B cell (primary cell): Measurements from ENCODE around the gene ZNF579. TPM values are rescaled to one million over a fixed set of nuclear protein-coding genes. Genes with fewer than 3 reads are reported as not detected.

Experiments
- ATAC-seq: fragments of 200-7000 bp; cut with Tn5 transposase; one replicate; pipeline ENCODE4 v1.10.0; 2021; ENCODE audit warnings: low read depth, mild to moderate bottlenecking, moderate number of reproducible peaks, moderate library complexity
- CTCF ChIA-PET: fragments of 350-600 bp; sonication (Branson Sonifier 250); formaldehyde crosslinking; loops from one replicate; lab custom pipeline; 2021; ENCODE audit warnings: antibody characterized with exemption, inconsistent platforms; lab: Charles Lee
- POLR2A ChIA-PET: fragments of 350-600 bp; sonication (Branson Sonifier 250); formaldehyde crosslinking; loops from one replicate; lab custom pipeline; 2021; ENCODE audit warnings: antibody characterized with exemption; lab: Charles Lee
- DNase-seq: peaks from one replicate; pipeline ENCODE4 v3.0.0; 2013
- H2AFZ ChIP-seq: 2 replicates; pipeline ENCODE4 v1.6.1; 2012; ENCODE audit warnings: mild to moderate bottlenecking, low read depth, low read length; ENCODE audit not compliant: insufficient read depth, poor library complexity, severe bottlenecking
- H3K27ac ChIP-seq, 2 donors: 1 replicate in 1 of 2; 2 replicates in 1 of 2; pipeline ENCODE4 v1.5.1; 2012 to 2013; ENCODE audit warnings: low read length in 2 of 2, mild to moderate bottlenecking in 2 of 2, moderate library complexity in 1 of 2
- H3K27me3 ChIP-seq, 4 experiments: fragments of 200-600 bp in 1 of 4; sonication (generic) in 1 of 4; replicated peaks in 1 of 4; 1 replicate in 2 of 4; 2 replicates in 2 of 4; pipeline versions ENCODE4 v1.6.1 to v1.7.0; 2013 to 2016; ENCODE audit warnings: low read length in 3 of 4, mild to moderate bottlenecking in 2 of 4, mixed read lengths in 1 of 4, moderate library complexity in 1 of 4; ENCODE audit not compliant: insufficient read depth in 4 of 4, control insufficient read depth in 3 of 4; ENCODE audit errors: control extremely low read depth in 1 of 4
- H3K36me3 ChIP-seq, 2 experiments: replicated peaks in 1 of 2; 1 replicate in 1 of 2; 2 replicates in 1 of 2; pipeline versions ENCODE4 v1.6.1 to v1.7.1; 2013; ENCODE audit warnings: low read length in 1 of 2; ENCODE audit not compliant: insufficient read depth in 2 of 2, control insufficient read depth in 1 of 2; ENCODE audit errors: control extremely low read depth in 1 of 2, extremely low read depth in 1 of 2
- H3K4me1 ChIP-seq, 2 donors: fragments of 200-600 bp in 1 of 2; sonication (generic) in 1 of 2; 1 replicate in 1 of 2; 2 replicates in 1 of 2; pipeline versions ENCODE4 v1.5.1 to v1.6.1; 2013 to 2017; ENCODE audit warnings: low read length in 2 of 2; ENCODE audit not compliant: control insufficient read depth in 2 of 2, insufficient read depth in 2 of 2
- H3K4me2 ChIP-seq: replicated peaks from 2 replicates; pipeline ENCODE3; 2012; ENCODE audit warnings: mild to moderate bottlenecking, low read depth, low read length; ENCODE audit not compliant: poor library complexity, severe bottlenecking
- H3K4me3 ChIP-seq, 5 experiments: fragments of 200-600 bp in 1 of 5; sonication (generic) in 1 of 5; 1 replicate in 3 of 5; 2 replicates in 2 of 5; pipeline versions ENCODE4 v1.5.1 to v1.7.0; 2011 to 2016; ENCODE audit warnings: low read length in 4 of 5, mild to moderate bottlenecking in 4 of 5, low read depth in 2 of 5, control low read depth in 1 of 5, moderate library complexity in 1 of 5; ENCODE audit not compliant: insufficient read depth in 1 of 5; ENCODE audit errors: control extremely low read depth in 1 of 5, extremely low read depth in 1 of 5
- H3K79me2 ChIP-seq: fragments of 200-600 bp; sonication (generic); one replicate; pipeline ENCODE4 v1.6.0; 2016; ENCODE audit warnings: low read length; ENCODE audit not compliant: control insufficient read depth, insufficient read depth
- H3K9ac ChIP-seq: fragments of 200-600 bp; sonication (generic); 2 replicates; pipeline ENCODE4 v1.6.1; 2017; ENCODE audit warnings: mild to moderate bottlenecking, low read length, moderate library complexity
- H3K9me3 ChIP-seq, 3 donors: one replicate each; pipeline versions ENCODE4 v1.6.1 to v1.7.1; 2013; ENCODE audit warnings: low read length in 2 of 3; ENCODE audit not compliant: control insufficient read depth in 2 of 3, insufficient read depth in 1 of 3; ENCODE audit errors: control extremely low read depth in 1 of 3
- H4K20me1 ChIP-seq: 2 replicates; pipeline ENCODE4 v1.6.0; 2012; ENCODE audit warnings: mild to moderate bottlenecking, low read length; ENCODE audit not compliant: insufficient read depth, control insufficient read depth, poor library complexity, severe bottlenecking
- H3K27ac Mint-ChIP-seq: one replicate; pipeline ENCODE4 v1.8.0; 2021; ENCODE audit warnings: mixed read lengths
- H3K27me3 Mint-ChIP-seq: one replicate; pipeline ENCODE4 v1.8.0; 2021; ENCODE audit warnings: mixed read lengths
- H3K4me1 Mint-ChIP-seq: one replicate; pipeline ENCODE4 v1.8.0; 2021; ENCODE audit warnings: mixed read lengths
- H3K4me3 Mint-ChIP-seq: one replicate; pipeline ENCODE4 v1.8.0; 2021; ENCODE audit warnings: mixed read lengths
- H3K9me3 Mint-ChIP-seq: one replicate; pipeline ENCODE4 v1.8.0; 2022; ENCODE audit warnings: mixed read lengths; ENCODE audit not compliant: insufficient read depth
- CTCF ChIP-seq: fragments of 200-600 bp; IDR thresholded peaks from one replicate; pipeline ENCODE4 v1.8.0; 2022; ENCODE audit warnings: antibody characterized with exemption, mild to moderate bottlenecking
- EZH2 ChIP-seq: IDR thresholded peaks from 2 replicates; pipeline ENCODE4 v1.6.1; 2012; ENCODE audit warnings: borderline replicate concordance, low read depth, mild to moderate bottlenecking, moderate library complexity, low read length; ENCODE audit not compliant: insufficient read depth, poor library complexity, severe bottlenecking
- WGBS: methylation state at CpG from one replicate; pipeline ENCODE4 v1.1.5; 2013; ENCODE audit warnings: missing lambda C conversion rate; ENCODE audit not compliant: insufficient coverage; 5-methylcytosine and 5-hydroxymethylcytosine counted together
- intact Hi-C: fragments of 100-400 bp; cut with micrococcal nuclease; formaldehyde crosslinking; loops from one replicate; pipeline ENCODE4 v1.10.0; 2022
- polyA plus RNA-seq: library from polyadenylated mRNA; depleted of rRNA; stranded (reverse); fragments of >200 nt; gene quantifications from 2 replicates; pipeline ENCODE4 v1.2.3, GENCODE V29; 2012
- total RNA-seq, 2 donors: library from RNA; stranded (reverse); fragments of 120-200 nt in 1 of 2; gene quantifications; 1 replicate in 1 of 2; 2 replicates in 1 of 2; pipeline versions ENCODE4 v1.2.3 to v1.2.4, GENCODE V29; 2013 to 2022

The ZNF579 gene
- total and polyA plus RNA-seq, 2 donors (not counting 1 experiment from before 2014, with no cell fraction given): 3.7 to 10.3 TPM

- Histone ChIP-seq H3K27ac (no peak overlapping the region), H2AFZ (no peak overlapping the region), H3K4me3 (no peak overlapping the region), H3K4me2 (no peak overlapping the region), H3K9me3 (no peaks in the 10 kb centered on the region), H3K36me3 (no peaks in the 10 kb centered on the region), H4K20me1 (no peaks in the 10 kb centered on the region), H3K9ac (no peak overlapping the region), H3K79me2 (no peaks in the 10 kb centered on the region), H3K27me3 (peaks cover 0 to 13% (median 0%) of the 10 kb centered on the region in 4 experiments), H3K4me1 (no peaks in the 10 kb centered on the region)
- ATAC-seq: no peak
- intact Hi-C loops: no loop called here
- CTCF ChIA-PET: no interaction called here
- H3K27me3 Mint-ChIP-seq: peaks cover 14% of the 10 kb centered on the region
- H3K4me1 Mint-ChIP-seq: no peaks in the 10 kb centered on the region
- no peak overlapping the region for H3K27ac Mint-ChIP-seq
- H3K4me3 Mint-ChIP-seq: no peak overlapping the region
- TF ChIP-seq CTCF (no peak), EZH2 (no peak)
- H3K9me3 Mint-ChIP-seq: peaks cover 4% of the 10 kb centered on the region
- 97% methylated on average over 19 of the region's 19 CpGs for WGBS
- POLR2A ChIA-PET: no interaction called here
- DNase-seq: no peak
These were observed 39.6 kb downstream of the ZNF579 start for GRCh38 chr19:55541091-55541490.

GRCh38 chr19:55540619-55541018 is 40.0 kb downstream of the ZNF579 start:
- H3K36me3 ChIP-seq: no peaks in the 10 kb centered on the region
- H3K4me1 ChIP-seq: no peaks in the 10 kb centered on the region
- peaks cover 0 to 13% (median 0%) of the 10 kb centered on the region in 4 experiments for H3K27me3 ChIP-seq
- POLR2A ChIA-PET: no interaction called here
- no peak for DNase-seq
- no peaks in the 10 kb centered on the region for H3K9me3 ChIP-seq
- Mint-ChIP-seq H3K4me3 (no peak overlapping the region), H3K9me3 (peaks cover 4% of the 10 kb centered on the region), H3K27ac (no peak overlapping the region), H3K4me1 (no peaks in the 10 kb centered on the region), H3K27me3 (peaks cover 9% of the 10 kb centered on the region)
- TF ChIP-seq CTCF: no peak
- no peak for TF ChIP-seq EZH2
- no peak overlapping the region for H2AFZ ChIP-seq
- H4K20me1 ChIP-seq: no peaks in the 10 kb centered on the region
- no peak overlapping the region for H3K4me3 ChIP-seq
- CTCF ChIA-PET: no interaction called here
- ATAC-seq: no peak
- no peak overlapping the region for H3K27ac ChIP-seq
- H3K9ac ChIP-seq: no peak overlapping the region
- intact Hi-C loops: no loop called here
- no peaks in the 10 kb centered on the region for H3K79me2 ChIP-seq
- H3K4me2 ChIP-seq: no peak overlapping the region
- 89% methylated on average over 8 of the region's 10 CpGs for WGBS
